Mammary epithelial cell (primary cell): ENCODE results near the gene PAK5.

Experiments used
- EZH2 ChIP-seq: IDR thresholded peaks from 2 replicates; pipeline ENCODE4 v1.6.1; 2012; ENCODE audit warnings: low read length, inconsistent platforms, borderline replicate concordance
- TF ChIP-seq, protein P1 (sequence below), 2 donors: IDR thresholded peaks in 1 of 2; conservative IDR thresholded peaks in 1 of 2; 2 replicates each; pipeline ENCODE4 v1.5.1; 2011 to 2012; ENCODE audit warnings: inconsistent platforms in 2 of 2, low read length in 2 of 2, mild to moderate bottlenecking in 2 of 2, control low read depth in 1 of 2, low read depth in 1 of 2; ENCODE audit not compliant: insufficient read depth in 1 of 2; ENCODE audit errors: extremely low read depth in 1 of 2

DNA sequence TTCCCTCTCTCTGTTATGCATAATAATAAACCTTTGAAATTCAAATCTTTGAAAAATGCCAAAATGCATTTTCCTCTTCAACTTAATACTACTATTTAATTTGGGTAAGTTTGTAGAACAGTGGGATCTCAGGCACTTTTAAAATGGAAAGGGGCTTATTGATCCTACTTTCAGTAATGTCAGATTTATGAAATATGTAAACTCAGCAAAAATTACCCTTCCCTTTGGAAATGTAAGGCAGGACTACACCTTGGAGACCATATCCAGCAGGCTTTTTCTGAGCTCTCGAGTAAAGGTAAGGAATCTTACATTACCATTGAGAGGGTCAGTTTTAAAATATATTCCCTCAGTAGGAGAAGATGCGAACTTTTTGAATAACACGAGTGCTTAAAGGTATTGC lies 175.5 kb downstream of the PAK5 start:
- TF ChIP-seq, protein P1, sequence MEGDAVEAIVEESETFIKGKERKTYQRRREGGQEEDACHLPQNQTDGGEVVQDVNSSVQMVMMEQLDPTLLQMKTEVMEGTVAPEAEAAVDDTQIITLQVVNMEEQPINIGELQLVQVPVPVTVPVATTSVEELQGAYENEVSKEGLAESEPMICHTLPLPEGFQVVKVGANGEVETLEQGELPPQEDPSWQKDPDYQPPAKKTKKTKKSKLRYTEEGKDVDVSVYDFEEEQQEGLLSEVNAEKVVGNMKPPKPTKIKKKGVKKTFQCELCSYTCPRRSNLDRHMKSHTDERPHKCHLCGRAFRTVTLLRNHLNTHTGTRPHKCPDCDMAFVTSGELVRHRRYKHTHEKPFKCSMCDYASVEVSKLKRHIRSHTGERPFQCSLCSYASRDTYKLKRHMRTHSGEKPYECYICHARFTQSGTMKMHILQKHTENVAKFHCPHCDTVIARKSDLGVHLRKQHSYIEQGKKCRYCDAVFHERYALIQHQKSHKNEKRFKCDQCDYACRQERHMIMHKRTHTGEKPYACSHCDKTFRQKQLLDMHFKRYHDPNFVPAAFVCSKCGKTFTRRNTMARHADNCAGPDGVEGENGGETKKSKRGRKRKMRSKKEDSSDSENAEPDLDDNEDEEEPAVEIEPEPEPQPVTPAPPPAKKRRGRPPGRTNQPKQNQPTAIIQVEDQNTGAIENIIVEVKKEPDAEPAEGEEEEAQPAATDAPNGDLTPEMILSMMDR (conservative IDR thresholded peaks at IDR 0.05 in 1 of 2, IDR thresholded peaks at IDR 0.05 in 1 of 2; ENCODE audit: extremely low read depth in 1 of 2, insufficient read depth in 1 of 2, low read depth in 1 of 2, low read length in 2 of 2): no peak
- TF ChIP-seq EZH2: no peak
